Measurements from ENCODE around the gene PRDX2. TPM values are rescaled to one million over a fixed set of nuclear protein-coding genes. Genes with fewer than 3 reads are reported as not detected.

Gene PRDX2
- total and polyA plus RNA-seq, 10 of the 15 experiments (the other 5 are each of a cell fraction or from before 2014, with no cell fraction given): 93.0 to 812 (median 344) TPM

- no peak for TF ChIP-seq NFYB (IDR thresholded peaks at IDR 0.05; ENCODE audit: insufficient read depth, low read depth, low read length)
- peak; percentile 79; the same call in 1 of the 2 replicates for TF ChIP-seq YY1 (IDR thresholded peaks at IDR 0.05; ENCODE audit: low read depth, low read length)
- 0 out of 2 replicates have a peak, but pooled peaks have one; percentile 47 for TF ChIP-seq EED (IDR thresholded peaks at IDR 0.05; ENCODE audit: low read depth)
- no peak for TF ChIP-seq JUNB (IDR thresholded peaks at IDR 0.05)
- no peak for TF ChIP-seq TARDBP (IDR thresholded peaks at IDR 0.05; ENCODE audit: borderline replicate concordance)
- no peak for TF ChIP-seq PML (IDR thresholded peaks at IDR 0.05; ENCODE audit: low read length)
- TF ChIP-seq CHD2 (IDR thresholded peaks at IDR 0.05; ENCODE audit: borderline replicate concordance, low read depth, low read length): 0 out of 2 replicates have a peak, but pooled peaks have one; percentile 25
- no peak for TF ChIP-seq FOXK2 (IDR thresholded peaks at IDR 0.05)
- TF ChIP-seq STAT3 (IDR thresholded peaks at IDR 0.05; ENCODE audit: low read depth, low read length): no peak
- TF ChIP-seq KAT2A (conservative IDR thresholded peaks at IDR 0.05; ENCODE audit: control insufficient read depth, low read depth, low read length): no peak
- peak; percentile 64; the same call in 1 of the 2 replicates for TF ChIP-seq CBFB (IDR thresholded peaks at IDR 0.05; ENCODE audit: low read depth)
- no peak; the same call in none of the 2 replicates for TF ChIP-seq MXI1 (IDR thresholded peaks at IDR 0.05; ENCODE audit: low read depth, low read length)
- no peak; the same call in 1 of the 2 replicates for TF ChIP-seq MLLT1 (IDR thresholded peaks at IDR 0.05)
- peak; percentile 99 for TF ChIP-seq SMC3 (IDR thresholded peaks at IDR 0.05; ENCODE audit: borderline replicate concordance, low read length)
- no peak for TF ChIP-seq ETV6 (conservative IDR thresholded peaks at IDR 0.05 in 1 of 2, IDR thresholded peaks at IDR 0.05 in 1 of 2; ENCODE audit: borderline replicate concordance in 1 of 2, low read depth in 1 of 2)
- TF ChIP-seq ZBED1 (IDR thresholded peaks at IDR 0.05; ENCODE audit: borderline replicate concordance): no peak
- no peak for TF ChIP-seq E2F8 (IDR thresholded peaks at IDR 0.05; ENCODE audit: low read depth, partially characterized antibody)
- TF ChIP-seq ZBTB4 (CRISPR knock-in tag; IDR thresholded peaks at IDR 0.05): no peak
- no peak for TF ChIP-seq USF1 (IDR thresholded peaks at IDR 0.05; ENCODE audit: borderline replicate concordance, extremely low read length, insufficient read depth, low read depth, low read length)
These were observed 5.2 kb downstream of the PRDX2 start (continued) for GRCh38 chr19:12796146-12797071.

Data from GM12878 (cell line).